Measurements from ENCODE around the gene MDFI. TPM values are rescaled to one million over a fixed set of nuclear protein-coding genes. Genes with fewer than 3 reads are reported as not detected.

The MDFI gene
- total RNA-seq, 1 donor from 2014 or later, result 75.9 TPM

DNA sequence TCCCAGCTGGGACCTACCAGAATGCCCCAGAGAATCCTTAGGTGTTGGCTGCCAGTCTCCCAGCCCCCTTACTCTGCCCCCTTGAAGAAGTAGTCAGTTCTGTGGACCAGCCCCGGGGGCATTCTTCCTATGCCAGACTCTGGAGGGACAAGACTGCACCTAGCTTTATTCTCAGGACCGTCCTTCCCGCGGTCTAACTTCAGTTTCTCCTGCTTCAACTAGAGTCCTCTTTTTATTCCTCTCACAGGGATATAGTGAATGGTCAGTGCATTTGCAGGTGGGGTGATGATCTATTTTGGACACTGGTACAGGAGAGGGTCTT is 35.9 kb upstream of the MDFI start:
- Mint-ChIP-seq H3K4me3 (ENCODE audit: unreplicated experiment) (no peak overlapping the region), H3K27me3 (ENCODE audit: unreplicated experiment) (no peaks in the 10 kb centered on the region), H3K36me3 (ENCODE audit: unreplicated experiment) (peaks cover 3% of the 10 kb centered on the region), H3K27ac (ENCODE audit: unreplicated experiment) (no peak overlapping the region), H3K4me1 (ENCODE audit: unreplicated experiment) (peaks cover 5% of the 10 kb centered on the region), H3K9me3 (ENCODE audit: unreplicated experiment) (no peaks in the 10 kb centered on the region)
- TF ChIP-seq, protein P1, sequence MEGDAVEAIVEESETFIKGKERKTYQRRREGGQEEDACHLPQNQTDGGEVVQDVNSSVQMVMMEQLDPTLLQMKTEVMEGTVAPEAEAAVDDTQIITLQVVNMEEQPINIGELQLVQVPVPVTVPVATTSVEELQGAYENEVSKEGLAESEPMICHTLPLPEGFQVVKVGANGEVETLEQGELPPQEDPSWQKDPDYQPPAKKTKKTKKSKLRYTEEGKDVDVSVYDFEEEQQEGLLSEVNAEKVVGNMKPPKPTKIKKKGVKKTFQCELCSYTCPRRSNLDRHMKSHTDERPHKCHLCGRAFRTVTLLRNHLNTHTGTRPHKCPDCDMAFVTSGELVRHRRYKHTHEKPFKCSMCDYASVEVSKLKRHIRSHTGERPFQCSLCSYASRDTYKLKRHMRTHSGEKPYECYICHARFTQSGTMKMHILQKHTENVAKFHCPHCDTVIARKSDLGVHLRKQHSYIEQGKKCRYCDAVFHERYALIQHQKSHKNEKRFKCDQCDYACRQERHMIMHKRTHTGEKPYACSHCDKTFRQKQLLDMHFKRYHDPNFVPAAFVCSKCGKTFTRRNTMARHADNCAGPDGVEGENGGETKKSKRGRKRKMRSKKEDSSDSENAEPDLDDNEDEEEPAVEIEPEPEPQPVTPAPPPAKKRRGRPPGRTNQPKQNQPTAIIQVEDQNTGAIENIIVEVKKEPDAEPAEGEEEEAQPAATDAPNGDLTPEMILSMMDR (IDR thresholded peaks at IDR 0.05), result no peak
- no peak for DNase-seq (ENCODE audit: extremely low spot score, unreplicated experiment)

DNA sequence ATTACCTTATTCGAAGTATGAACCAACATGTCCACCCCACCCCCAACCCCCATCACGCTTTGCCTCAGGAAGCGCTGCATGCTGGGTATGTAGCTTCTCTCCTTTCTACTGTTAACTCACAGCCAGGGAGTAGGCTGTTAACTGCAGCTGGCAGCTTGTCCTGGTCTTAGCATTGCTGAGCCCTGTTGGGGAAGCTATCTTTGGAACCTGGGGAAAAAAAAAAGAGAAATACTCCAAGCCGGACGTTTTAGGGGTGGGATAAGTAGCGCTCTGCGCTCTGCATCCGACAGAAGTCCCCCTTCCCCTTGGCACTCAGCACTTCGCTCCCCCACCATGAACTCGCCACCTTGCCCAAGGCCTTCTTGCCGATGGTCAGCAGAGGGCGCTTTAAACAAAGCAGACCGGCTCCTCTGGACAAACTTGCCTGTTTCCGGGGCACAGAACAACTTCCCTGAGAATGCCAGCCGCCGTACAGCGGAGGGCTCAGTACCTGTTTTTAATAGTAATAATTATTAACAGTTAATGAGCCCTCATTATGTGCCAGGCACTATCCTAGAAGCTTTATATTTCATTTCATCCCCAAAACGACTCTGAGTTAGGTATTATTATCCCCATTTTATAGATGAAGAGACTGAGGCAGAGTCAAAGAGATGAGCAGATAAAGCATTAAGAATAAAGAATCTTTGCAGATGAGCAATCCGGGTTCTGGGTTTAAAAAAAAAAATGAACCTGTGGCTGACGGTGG is 35.2 kb upstream of the MDFI start:
- Mint-ChIP-seq H3K27ac (ENCODE audit: unreplicated experiment) (no peak overlapping the region), H3K36me3 (ENCODE audit: unreplicated experiment) (peaks cover 3% of the 10 kb centered on the region), H3K27me3 (ENCODE audit: unreplicated experiment) (no peaks in the 10 kb centered on the region), H3K4me3 (ENCODE audit: unreplicated experiment) (peak overlapping the region; percentile 45), H3K9me3 (ENCODE audit: unreplicated experiment) (no peaks in the 10 kb centered on the region), H3K4me1 (ENCODE audit: unreplicated experiment) (peaks cover 5% of the 10 kb centered on the region)
- peak; percentile 91 for DNase-seq (ENCODE audit: extremely low spot score, unreplicated experiment)
- TF ChIP-seq, protein P1 (IDR thresholded peaks at IDR 0.05), result peak; percentile 98

DNA sequence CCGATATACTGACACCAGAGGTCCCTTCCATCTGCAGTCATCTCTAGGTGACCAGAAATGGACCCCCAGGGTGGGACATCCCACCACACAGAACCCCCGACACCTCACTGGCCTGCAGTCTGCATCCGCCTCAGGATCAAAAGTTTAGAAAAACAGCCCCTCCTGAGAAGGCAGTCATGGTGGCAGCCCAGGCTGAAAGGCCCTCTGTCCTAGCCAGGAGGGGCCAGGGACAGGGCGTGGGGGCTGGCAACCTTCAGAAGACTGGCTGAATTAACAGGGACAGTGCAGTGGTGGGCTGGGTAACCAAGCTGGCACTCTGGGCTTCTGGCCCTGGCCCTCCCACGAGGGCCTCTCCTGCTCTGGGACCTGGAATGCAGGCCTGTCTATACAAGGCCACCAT is 34.3 kb upstream of the MDFI start:
- H3K27ac Mint-ChIP-seq (ENCODE audit: unreplicated experiment), result no peak overlapping the region
- DNase-seq (ENCODE audit: extremely low spot score, unreplicated experiment), result no peak
- H3K27me3 Mint-ChIP-seq (ENCODE audit: unreplicated experiment), result no peaks in the 10 kb centered on the region
- peaks cover 3% of the 10 kb centered on the region for H3K36me3 Mint-ChIP-seq (ENCODE audit: unreplicated experiment)
- TF ChIP-seq, protein P1 (IDR thresholded peaks at IDR 0.05), result no peak
- H3K4me3 Mint-ChIP-seq (ENCODE audit: unreplicated experiment), result no peak overlapping the region
- H3K9me3 Mint-ChIP-seq (ENCODE audit: unreplicated experiment), result no peaks in the 10 kb centered on the region
- peaks cover 5% of the 10 kb centered on the region for H3K4me1 Mint-ChIP-seq (ENCODE audit: unreplicated experiment)

DNA sequence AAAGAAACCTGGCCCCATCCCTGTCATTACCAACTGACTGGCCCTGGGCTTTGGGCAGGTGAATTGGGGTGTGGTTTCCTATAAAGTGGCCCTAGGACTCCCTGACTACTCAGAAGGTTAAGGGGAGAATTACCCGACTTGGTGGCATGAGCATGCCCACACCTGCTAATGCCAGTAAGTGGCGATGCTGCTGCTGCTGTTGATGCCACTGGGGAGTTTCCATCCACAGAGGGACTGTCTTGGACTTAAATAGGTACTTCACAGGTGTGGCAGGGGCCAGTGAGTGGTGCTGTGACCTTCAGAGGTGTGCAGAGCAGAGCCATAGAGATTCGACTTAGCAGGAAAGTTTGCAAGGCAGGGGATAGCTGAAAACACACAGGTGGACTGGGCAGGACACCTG is 32.6 kb upstream of the MDFI start:
- Mint-ChIP-seq H3K9me3 (ENCODE audit: unreplicated experiment) (no peaks in the 10 kb centered on the region), H3K27me3 (ENCODE audit: unreplicated experiment) (no peaks in the 10 kb centered on the region), H3K4me1 (ENCODE audit: unreplicated experiment) (peaks cover 7% of the 10 kb centered on the region), H3K27ac (ENCODE audit: unreplicated experiment) (no peak overlapping the region), H3K36me3 (ENCODE audit: unreplicated experiment) (no peaks in the 10 kb centered on the region), H3K4me3 (ENCODE audit: unreplicated experiment) (no peak overlapping the region)
- TF ChIP-seq, protein P1 (IDR thresholded peaks at IDR 0.05), result no peak
- no peak for DNase-seq (ENCODE audit: extremely low spot score, unreplicated experiment)

- H3K27me3 Mint-ChIP-seq (ENCODE audit: unreplicated experiment), result no peaks in the 10 kb centered on the region
- TF ChIP-seq, protein P1 (IDR thresholded peaks at IDR 0.05), result no peak
- no peak for DNase-seq (ENCODE audit: extremely low spot score, unreplicated experiment)
- H3K4me3 Mint-ChIP-seq (ENCODE audit: unreplicated experiment), result no peak overlapping the region
- peaks cover 7% of the 10 kb centered on the region for H3K4me1 Mint-ChIP-seq (ENCODE audit: unreplicated experiment)
- no peak overlapping the region for H3K27ac Mint-ChIP-seq (ENCODE audit: unreplicated experiment)
- no peaks in the 10 kb centered on the region for H3K36me3 Mint-ChIP-seq (ENCODE audit: unreplicated experiment)
- H3K9me3 Mint-ChIP-seq (ENCODE audit: unreplicated experiment), result no peaks in the 10 kb centered on the region
Measured at GRCh38 chr6:41607036-41607435, 31.2 kb upstream of the MDFI start.

Measured in osteocyte (in vitro differentiated cells).